Smooth muscle cell (in vitro differentiated cells): ENCODE data around the gene COL28A1. TPM values are rescaled to one million over a fixed set of nuclear protein-coding genes. Genes with fewer than 3 reads are reported as not detected.

Source experiments
- DNase-seq: peaks from one replicate; lab custom pipeline; 2025; ENCODE audit not compliant: unreplicated experiment; lab: John Stamatoyannopoulos, UW
- H2AFZ ChIP-seq: fragments of 200-600 bp; sonication (generic); 2 replicates; pipeline ENCODE4 v1.6.0; 2016; ENCODE audit warnings: antibody characterized with exemption, low read depth, mild to moderate bottlenecking
- H3F3A ChIP-seq: fragments of 200-600 bp; sonication (generic); 2 replicates; pipeline ENCODE4 v1.6.0; 2017; ENCODE audit warnings: antibody characterized with exemption, low read depth
- H3K27ac ChIP-seq: fragments of 200-600 bp; sonication (generic); 2 replicates; pipeline ENCODE4 v1.5.1; 2016; ENCODE audit warnings: low read depth, mild to moderate bottlenecking
- H3K27me3 ChIP-seq: fragments of 200-600 bp; sonication (generic); 2 replicates; pipeline ENCODE4 v1.6.1; 2016; ENCODE audit warnings: low read depth, mild to moderate bottlenecking
- H3K36me3 ChIP-seq: fragments of 200-600 bp; sonication (generic); 2 replicates; pipeline ENCODE4 v1.5.1; 2016; ENCODE audit warnings: low read depth
- H3K4me1 ChIP-seq: fragments of 200-600 bp; sonication (generic); 2 replicates; pipeline ENCODE4 v1.5.1; 2016; ENCODE audit warnings: low read depth
- H3K4me2 ChIP-seq: fragments of 200-600 bp; sonication (generic); 2 replicates; pipeline ENCODE4 v1.6.0; 2016; ENCODE audit warnings: mild to moderate bottlenecking
- H3K4me3 ChIP-seq: fragments of 200-600 bp; sonication (generic); 2 replicates; pipeline ENCODE4 v1.5.1; 2016; ENCODE audit warnings: mild to moderate bottlenecking
- H3K79me2 ChIP-seq: fragments of 200-600 bp; sonication (generic); 2 replicates; pipeline ENCODE4 v1.6.0; 2016; ENCODE audit warnings: low read depth, mild to moderate bottlenecking
- H3K9ac ChIP-seq: fragments of 200-600 bp; sonication (generic); 2 replicates; pipeline ENCODE4 v1.6.0; 2016; ENCODE audit warnings: low read depth
- H3K9me3 ChIP-seq: fragments of 200-600 bp; sonication (generic); replicated peaks from 2 replicates; pipeline ENCODE4 v1.5.1; 2016; ENCODE audit warnings: low read depth
- H4K20me1 ChIP-seq: fragments of 200-600 bp; sonication (generic); 2 replicates; pipeline ENCODE4 v1.6.0; 2016; ENCODE audit warnings: low read depth
- WGBS: methylation state at CpG from one replicate; pipeline ENCODE4 v1.1.7; 2016; ENCODE audit warnings: low lambda C conversion rate; 5-methylcytosine and 5-hydroxymethylcytosine counted together
- polyA plus RNA-seq: library from polyadenylated mRNA; unstranded; fragments of >200 nt; fragmentation: Nextera tagmentation; extraction: Ambion mirVana; gene quantifications from 2 replicates; pipeline ENCODE4 v1.2.1, GENCODE V29; 2016
- total RNA-seq: library from RNA; depleted of rRNA; stranded (reverse); fragments of >200 nt; gene quantifications from 2 replicates; pipeline ENCODE4 v1.2.3, GENCODE V29; 2014
- TF ChIP-seq, protein P1 (sequence below): fragments of 200-600 bp; sonication (generic); IDR thresholded peaks from 2 replicates; pipeline ENCODE4 v1.5.1; 2017; ENCODE audit warnings: borderline replicate concordance, mild to moderate bottlenecking, antibody characterized with exemption; ENCODE audit not compliant: insufficient read depth, poor library complexity, severe bottlenecking

COL28A1 gene
- total and polyA plus RNA-seq, 2 experiments from 2014 or later, result 0.13 TPM; not detected in 1

DNA sequence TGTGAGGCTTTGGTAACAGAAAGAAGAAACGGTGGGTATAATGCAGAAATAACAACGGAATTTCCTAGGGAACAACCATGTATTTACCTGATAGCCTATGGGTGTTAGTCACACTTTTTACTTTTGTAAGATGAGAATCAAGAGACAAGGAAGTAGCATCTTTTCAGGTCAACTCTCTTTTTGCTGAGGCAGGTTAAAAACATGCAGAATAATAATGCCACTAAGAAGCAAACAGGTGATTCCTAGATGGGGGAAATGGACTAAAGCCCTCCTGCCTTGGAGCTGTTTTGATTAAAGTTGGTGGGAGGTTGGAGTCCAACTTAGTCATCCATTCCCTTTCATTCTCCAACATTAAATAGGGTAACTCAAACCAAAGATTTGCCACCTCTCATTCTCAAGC is 2.0 kb upstream of the COL28A1 start:
- no peaks in the 10 kb centered on the region for H3K27me3 ChIP-seq
- H3K27ac ChIP-seq, result no peak overlapping the region
- no peak overlapping the region for H3K4me2 ChIP-seq
- H3K79me2 ChIP-seq, result no peaks in the 10 kb centered on the region
- H2AFZ ChIP-seq, result no peak overlapping the region
- no peaks in the 10 kb centered on the region for H3K9me3 ChIP-seq
- TF ChIP-seq, protein P1, sequence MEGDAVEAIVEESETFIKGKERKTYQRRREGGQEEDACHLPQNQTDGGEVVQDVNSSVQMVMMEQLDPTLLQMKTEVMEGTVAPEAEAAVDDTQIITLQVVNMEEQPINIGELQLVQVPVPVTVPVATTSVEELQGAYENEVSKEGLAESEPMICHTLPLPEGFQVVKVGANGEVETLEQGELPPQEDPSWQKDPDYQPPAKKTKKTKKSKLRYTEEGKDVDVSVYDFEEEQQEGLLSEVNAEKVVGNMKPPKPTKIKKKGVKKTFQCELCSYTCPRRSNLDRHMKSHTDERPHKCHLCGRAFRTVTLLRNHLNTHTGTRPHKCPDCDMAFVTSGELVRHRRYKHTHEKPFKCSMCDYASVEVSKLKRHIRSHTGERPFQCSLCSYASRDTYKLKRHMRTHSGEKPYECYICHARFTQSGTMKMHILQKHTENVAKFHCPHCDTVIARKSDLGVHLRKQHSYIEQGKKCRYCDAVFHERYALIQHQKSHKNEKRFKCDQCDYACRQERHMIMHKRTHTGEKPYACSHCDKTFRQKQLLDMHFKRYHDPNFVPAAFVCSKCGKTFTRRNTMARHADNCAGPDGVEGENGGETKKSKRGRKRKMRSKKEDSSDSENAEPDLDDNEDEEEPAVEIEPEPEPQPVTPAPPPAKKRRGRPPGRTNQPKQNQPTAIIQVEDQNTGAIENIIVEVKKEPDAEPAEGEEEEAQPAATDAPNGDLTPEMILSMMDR, result no peak
- H3K4me3 ChIP-seq, result no peak overlapping the region
- H4K20me1 ChIP-seq, result no peaks in the 10 kb centered on the region
- H3K4me1 ChIP-seq, result no peaks in the 10 kb centered on the region
- 86% methylated on average over 2 of the region's 2 CpGs for WGBS
- no peak overlapping the region for H3K9ac ChIP-seq
- H3K36me3 ChIP-seq, result no peaks in the 10 kb centered on the region
- H3F3A ChIP-seq, result no peaks in the 10 kb centered on the region
- DNase-seq, result no peak

DNA sequence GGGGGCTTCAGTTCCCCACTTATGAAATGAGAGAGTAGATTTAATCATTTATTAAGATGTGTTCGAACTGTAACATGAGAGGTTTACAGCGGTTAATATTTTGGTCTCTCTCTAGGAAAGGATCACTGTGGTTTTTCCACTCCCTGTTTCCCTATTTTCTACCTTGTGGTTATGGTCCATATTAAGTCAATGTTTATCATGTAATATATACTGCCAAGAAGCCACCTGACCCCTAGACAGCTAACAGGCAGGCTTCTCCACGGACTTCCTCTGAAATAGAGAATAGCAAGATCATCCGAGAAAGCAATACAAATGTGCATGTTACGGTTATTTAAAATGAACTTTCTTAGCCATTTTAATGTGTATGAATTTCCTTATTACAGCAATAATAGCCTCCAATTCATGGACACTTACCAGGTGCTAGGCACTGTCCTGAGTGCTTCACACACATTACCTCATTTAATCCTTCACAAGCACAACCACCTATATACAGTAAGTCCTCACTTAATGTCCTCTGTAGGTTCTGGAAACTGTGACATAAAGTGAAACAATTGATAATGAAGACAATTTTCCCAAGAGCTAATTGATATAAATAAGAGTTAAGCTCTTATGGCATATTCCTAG is 835 bp upstream of the COL28A1 start:
- H3K4me1 ChIP-seq, result no peaks in the 10 kb centered on the region
- no peak overlapping the region for H3K27ac ChIP-seq
- no peaks in the 10 kb centered on the region for H3F3A ChIP-seq
- H3K4me3 ChIP-seq, result no peak overlapping the region
- no peaks in the 10 kb centered on the region for H4K20me1 ChIP-seq
- H3K4me2 ChIP-seq, result no peak overlapping the region
- H3K9me3 ChIP-seq, result no peaks in the 10 kb centered on the region
- H3K36me3 ChIP-seq, result no peaks in the 10 kb centered on the region
- no peak overlapping the region for H3K9ac ChIP-seq
- H3K27me3 ChIP-seq, result no peaks in the 10 kb centered on the region
- WGBS, result 97% methylated on average over 5 of the region's 5 CpGs
- H3K79me2 ChIP-seq, result no peaks in the 10 kb centered on the region
- DNase-seq, result no peak
- TF ChIP-seq, protein P1, result no peak
- H2AFZ ChIP-seq, result no peak overlapping the region

DNA sequence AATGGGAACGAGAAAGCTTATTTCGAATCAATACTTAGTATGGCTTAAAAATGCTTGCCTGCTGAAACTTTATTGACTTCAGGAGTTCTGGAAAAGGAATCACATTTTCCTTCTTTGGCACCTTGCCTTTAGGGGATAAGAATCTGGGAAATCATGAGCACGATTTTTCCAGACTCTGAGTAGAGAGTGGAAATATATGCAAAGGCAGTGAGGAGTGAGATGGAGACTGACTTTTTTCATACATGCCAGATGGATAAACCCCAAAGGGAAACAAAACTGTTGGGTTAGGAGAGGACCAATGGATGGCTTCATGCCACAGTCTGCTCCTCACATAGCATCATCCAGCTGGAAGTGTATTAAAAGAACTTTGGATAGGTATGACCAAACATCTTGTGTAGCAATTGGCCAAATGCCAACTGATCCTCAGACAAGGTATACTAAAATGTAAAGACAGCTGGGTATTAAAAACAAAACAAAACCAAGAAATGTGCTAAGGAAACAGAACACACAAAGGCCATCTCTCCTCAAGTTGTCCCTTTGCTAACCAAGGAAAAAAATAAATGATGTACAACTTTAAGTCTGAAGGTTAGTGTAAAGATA is 1.7 kb downstream of the COL28A1 start:
- Histone ChIP-seq H3K4me1 (peaks cover 6% of the 10 kb centered on the region), H3K9me3 (no peaks in the 10 kb centered on the region), H2AFZ (no peak overlapping the region), H3K4me3 (no peak overlapping the region), H3K79me2 (no peaks in the 10 kb centered on the region), H3F3A (no peaks in the 10 kb centered on the region), H3K36me3 (no peaks in the 10 kb centered on the region), H4K20me1 (no peaks in the 10 kb centered on the region), H3K4me2 (no peak overlapping the region), H3K9ac (no peak overlapping the region), H3K27ac (no peak overlapping the region), H3K27me3 (peaks cover 7% of the 10 kb centered on the region)
- TF ChIP-seq, protein P1, result no peak
- no peak for DNase-seq
- 100% methylated on average over 3 of the region's 3 CpGs for WGBS

DNA sequence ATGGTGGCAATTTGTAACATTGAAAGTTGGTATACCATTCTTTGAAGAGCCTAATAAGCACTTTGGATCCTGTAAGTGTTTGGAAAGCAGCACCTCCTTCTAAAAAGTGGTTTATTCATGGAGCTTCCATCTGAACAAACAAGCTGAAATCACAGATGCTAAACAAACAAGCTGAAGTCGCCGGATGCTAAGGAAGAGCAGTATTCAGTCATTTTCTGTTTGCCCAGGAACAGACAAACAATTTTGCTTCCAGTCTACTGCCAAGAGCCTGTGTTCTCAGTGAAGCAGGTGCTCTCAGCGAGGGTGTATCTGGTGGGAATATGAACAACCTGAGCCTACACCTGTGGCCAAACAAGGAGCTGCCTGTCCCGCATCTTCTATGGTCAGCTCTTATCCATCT is 6.3 kb downstream of the COL28A1 start:
- TF ChIP-seq, protein P1, result no peak
- Histone ChIP-seq H3K36me3 (no peaks in the 10 kb centered on the region), H3K27me3 (peaks cover 7% of the 10 kb centered on the region), H3K27ac (no peak overlapping the region), H3K4me3 (no peak overlapping the region), H3K4me2 (no peak overlapping the region), H3K9me3 (no peaks in the 10 kb centered on the region), H4K20me1 (no peaks in the 10 kb centered on the region), H3F3A (no peaks in the 10 kb centered on the region), H3K9ac (no peak overlapping the region), H2AFZ (no peak overlapping the region), H3K4me1 (peaks cover 6% of the 10 kb centered on the region), H3K79me2 (no peaks in the 10 kb centered on the region)
- DNase-seq, result no peak
- 96% methylated on average over 4 of the region's 4 CpGs for WGBS
